GM12878 (cell line): ENCODE results near the gene INSYN2B. TPM values are rescaled to one million over a fixed set of nuclear protein-coding genes. Genes with fewer than 3 reads are reported as not detected.

Experiments used
- ATAC-seq: fragments of 200-7000 bp; cut with Tn5 transposase; 3 replicates; pipeline ENCODE4 v1.9.1; 2020; ENCODE audit warnings: mild to moderate bottlenecking, moderate library complexity
- BruUV-seq: library from RNA; stranded (reverse); fragments of 400-500 nt; replicated peaks from 2 replicates; lab custom pipeline; 2021; lab: Mats Ljungman, UMichigan
- CTCF ChIA-PET: fragments of 300-600 bp; sonication (Branson Sonifier 250); formaldehyde crosslinking; extraction: SDS; loops from one replicate; lab custom pipeline; 2021; ENCODE audit warnings: inconsistent platforms; lab: Yijun Ruan, JAX
- POLR2A ChIA-PET: fragments of 350-600 bp; formaldehyde crosslinking; extraction: SDS; loops from one replicate; lab custom pipeline; 2021; ENCODE audit warnings: inconsistent platforms; lab: Charles Lee
- RAD21 ChIA-PET: fragments of 300-600 bp; sonication (Branson Sonifier 250); formaldehyde crosslinking; loops from one replicate; lab custom pipeline; 2023; ENCODE audit warnings: antibody characterized with exemption; ENCODE audit not compliant: unreplicated experiment; lab: Charles Lee
- SMC1A ChIA-PET: fragments of 300-600 bp; sonication (Branson Sonifier 250); formaldehyde crosslinking; loops from one replicate; lab custom pipeline; 2023; ENCODE audit not compliant: unreplicated experiment, uncharacterized antibody; lab: Charles Lee
- DNase-seq: peaks from one replicate; pipeline ENCODE4 v3.0.0-alpha.2; 2011; ENCODE audit warnings: low read depth, low spot score
- FAIRE-seq: peaks from 3 replicates; lab custom pipeline; 2011; peaks lifted over from hg19 to GRCh38; lab: Jason Lieb, UNC
- H2AFZ ChIP-seq: 2 replicates; pipeline ENCODE4 v1.6.0; 2011; ENCODE audit warnings: low read depth, low read length, control low read depth; ENCODE audit not compliant: control insufficient read depth
- H3K27ac ChIP-seq: 2 replicates; pipeline ENCODE4 v1.5.1; 2011; ENCODE audit warnings: control low read depth; ENCODE audit not compliant: control insufficient read depth, insufficient read depth
- H3K27me3 ChIP-seq, 2 experiments: replicated peaks in 1 of 2; 2 replicates each; pipeline versions ENCODE4 v1.6.0 to v1.6.1; 2011; ENCODE audit warnings: low read length in 1 of 2; ENCODE audit not compliant: control insufficient read depth in 2 of 2, insufficient read depth in 2 of 2
- H3K36me3 ChIP-seq, 2 experiments: 2 replicates each; pipeline ENCODE4 v1.5.1; 2011; ENCODE audit warnings: low read length in 1 of 2; ENCODE audit not compliant: control insufficient read depth in 2 of 2, insufficient read depth in 2 of 2
- H3K4me1 ChIP-seq: 2 replicates; pipeline ENCODE4 v1.6.1; 2011; ENCODE audit warnings: mild to moderate bottlenecking, low read length, moderate library complexity, mixed read lengths; ENCODE audit not compliant: control insufficient read depth, insufficient read depth
- H3K4me2 ChIP-seq: 2 replicates; pipeline ENCODE4 v1.6.0; 2011; ENCODE audit warnings: control low read depth; ENCODE audit not compliant: control insufficient read depth, insufficient read depth
- H3K4me3 ChIP-seq: fragments of 200-600 bp; sonication (generic); 2 replicates; pipeline ENCODE4 v1.5.1; 2016
- H3K79me2 ChIP-seq: 2 replicates; pipeline ENCODE4 v1.6.0; 2011; ENCODE audit warnings: low read length; ENCODE audit not compliant: control insufficient read depth, insufficient read depth
- H3K9ac ChIP-seq: 2 replicates; pipeline ENCODE4 v1.8.0; 2011; ENCODE audit warnings: low read length, control low read depth, mixed read lengths; ENCODE audit not compliant: control insufficient read depth, insufficient read depth
- H3K9me3 ChIP-seq: replicated peaks from 3 replicates; pipeline ENCODE4 v1.5.1; 2011; ENCODE audit warnings: mild to moderate bottlenecking, low read length; ENCODE audit not compliant: control insufficient read depth, insufficient read depth
- H4K20me1 ChIP-seq: 2 replicates; pipeline ENCODE4 v1.6.0; 2011; ENCODE audit not compliant: control insufficient read depth, insufficient read depth
- BACH1 ChIP-seq: fragments of 450-650 bp; IDR thresholded peaks from 2 replicates; pipeline ENCODE4 v1.6.1; 2017; ENCODE audit warnings: mild to moderate bottlenecking, borderline replicate concordance
- CREB1 ChIP-seq: IDR thresholded peaks from 2 replicates; pipeline ENCODE4 v1.6.1; 2012; ENCODE audit warnings: low read depth, mild to moderate bottlenecking, inconsistent platforms
- EZH2 ChIP-seq: IDR thresholded peaks from 2 replicates; pipeline ENCODE4 v1.6.1; 2012; ENCODE audit warnings: low read depth, mild to moderate bottlenecking, control low read depth, inconsistent platforms, low read length, borderline replicate concordance; ENCODE audit not compliant: control insufficient read depth
- FOS ChIP-seq: IDR thresholded peaks from 3 replicates; pipeline ENCODE4 v1.6.1; 2011; ENCODE audit warnings: borderline replicate concordance; ENCODE audit not compliant: insufficient read length; ENCODE audit errors: extremely low read depth
- FOXK2 ChIP-seq: fragments of 450-650 bp; IDR thresholded peaks from 2 replicates; pipeline ENCODE4 v1.6.1; 2017; ENCODE audit warnings: mild to moderate bottlenecking, moderate library complexity
- RCOR1 ChIP-seq: conservative IDR thresholded peaks from 2 replicates; pipeline ENCODE4 v1.6.1; 2012; ENCODE audit warnings: low read depth, low read length, improper control_type of control experiment
- ZNF384 ChIP-seq: IDR thresholded peaks from 2 replicates; pipeline ENCODE4 v1.6.1; 2012; ENCODE audit warnings: low read depth, mild to moderate bottlenecking, low read length, improper control_type of control experiment, borderline replicate concordance
- WGBS: methylation state at CpG from one replicate; pipeline ENCODE4 v1.1.6; 2016; ENCODE audit warnings: low lambda C conversion rate; ENCODE audit not compliant: insufficient replicate concordance, insufficient coverage; ENCODE audit errors: missing lambda C conversion rate; 5-methylcytosine and 5-hydroxymethylcytosine counted together
- in situ Hi-C: fragments of 300-500 bp; cut with MboI; formaldehyde crosslinking; loops from 9 replicates; pipeline ENCODE4 v1.14.3; 2018; ENCODE audit warnings: mixed read lengths
- intact Hi-C: fragments of 100-400 bp; cut with micrococcal nuclease; formaldehyde crosslinking; loops from one replicate; pipeline ENCODE4 v1.14.2; 2022; ENCODE audit not compliant: unreplicated experiment
- polyA plus RNA-seq, 11 experiments: library from polyadenylated mRNA; depleted of rRNA in 4 of 11; unstranded in 6 of 11; stranded (reverse) in 5 of 11; fragments of >200 nt; fragmentation: Nextera tagmentation in 4 of 11; fragmentation: Illumina TruSeq in 1 of 11; extraction: Ambion mirVana in 4 of 11; extraction: Trizol in 1 of 11; gene quantifications; 1 replicate in 1 of 11; 2 replicates in 10 of 11; pipeline versions ENCODE4 v1.2.1 to v1.2.3, GENCODE V29; 2011 to 2016; ENCODE audit warnings: inconsistent platforms in 2 of 11, missing spikeins in 2 of 11, low read depth in 1 of 11
- total RNA-seq, 4 experiments: library from RNA; depleted of rRNA in 3 of 4; stranded (reverse); fragments of >200 nt in 3 of 4; fragmentation: Illumina TruSeq in 1 of 4; extraction: Trizol in 1 of 4; gene quantifications; 2 replicates each; pipeline versions ENCODE4 v1.2.1 to v1.2.3, GENCODE V29; 2013 to 2021
- TF ChIP-seq, protein P1 (sequence below): fragments of 450-650 bp; conservative IDR thresholded peaks from 2 replicates; pipeline ENCODE4 v1.6.1; 2017; ENCODE audit warnings: mild to moderate bottlenecking, moderate library complexity
- TF ChIP-seq, protein P2 (sequence below): fragments of 150-350 bp; IDR thresholded peaks from 2 replicates; pipeline ENCODE4 v1.6.1; 2014; ENCODE audit warnings: mild to moderate bottlenecking, low read depth, low read length
- TF ChIP-seq, protein P3 (sequence below): fragments of 450-650 bp; formaldehyde crosslinking; IDR thresholded peaks from 2 replicates; pipeline ENCODE4 v1.4.0; 2020; ENCODE audit warnings: mild to moderate bottlenecking, moderate library complexity
- TF ChIP-seq, protein P4 (sequence below): fragments of 450-650 bp; IDR thresholded peaks from 2 replicates; pipeline ENCODE4 v1.6.1; 2017; ENCODE audit warnings: mild to moderate bottlenecking, moderate library complexity

The INSYN2B gene
- total and polyA plus RNA-seq, 10 of the 15 experiments (the other 5 are each of a cell fraction or from before 2014, with no cell fraction given) = 0.05 to 0.27 (median 0.13) TPM; not detected in 7

DNA sequence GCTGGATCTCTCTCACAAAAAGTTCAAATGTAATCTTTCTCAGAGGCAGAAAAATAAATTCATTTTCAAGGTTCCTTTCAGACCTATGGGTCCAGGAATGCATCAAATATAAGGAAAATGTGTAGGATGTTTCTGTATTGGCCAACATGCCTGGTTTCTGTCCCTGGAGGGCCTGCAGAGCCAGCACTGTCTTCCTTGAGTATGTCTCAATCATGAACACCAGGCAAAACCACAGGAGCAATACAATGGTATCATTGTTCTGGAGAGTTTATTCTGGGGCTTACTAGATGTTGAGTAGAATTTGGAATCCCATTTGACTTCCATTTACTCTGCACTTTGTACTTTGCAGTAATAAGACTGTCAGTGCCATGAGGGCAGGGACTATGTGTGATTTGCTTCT is 23.5 kb downstream of the INSYN2B start (continued):
- TF ChIP-seq, protein P1, sequence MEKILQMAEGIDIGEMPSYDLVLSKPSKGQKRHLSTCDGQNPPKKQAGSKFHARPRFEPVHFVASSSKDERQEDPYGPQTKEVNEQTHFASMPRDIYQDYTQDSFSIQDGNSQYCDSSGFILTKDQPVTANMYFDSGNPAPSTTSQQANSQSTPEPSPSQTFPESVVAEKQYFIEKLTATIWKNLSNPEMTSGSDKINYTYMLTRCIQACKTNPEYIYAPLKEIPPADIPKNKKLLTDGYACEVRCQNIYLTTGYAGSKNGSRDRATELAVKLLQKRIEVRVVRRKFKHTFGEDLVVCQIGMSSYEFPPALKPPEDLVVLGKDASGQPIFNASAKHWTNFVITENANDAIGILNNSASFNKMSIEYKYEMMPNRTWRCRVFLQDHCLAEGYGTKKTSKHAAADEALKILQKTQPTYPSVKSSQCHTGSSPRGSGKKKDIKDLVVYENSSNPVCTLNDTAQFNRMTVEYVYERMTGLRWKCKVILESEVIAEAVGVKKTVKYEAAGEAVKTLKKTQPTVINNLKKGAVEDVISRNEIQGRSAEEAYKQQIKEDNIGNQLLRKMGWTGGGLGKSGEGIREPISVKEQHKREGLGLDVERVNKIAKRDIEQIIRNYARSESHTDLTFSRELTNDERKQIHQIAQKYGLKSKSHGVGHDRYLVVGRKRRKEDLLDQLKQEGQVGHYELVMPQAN = no peak
- TF ChIP-seq RCOR1 (no peak), CREB1 (no peak)
- TF ChIP-seq, all 136 proteins: peak for 0

DNA sequence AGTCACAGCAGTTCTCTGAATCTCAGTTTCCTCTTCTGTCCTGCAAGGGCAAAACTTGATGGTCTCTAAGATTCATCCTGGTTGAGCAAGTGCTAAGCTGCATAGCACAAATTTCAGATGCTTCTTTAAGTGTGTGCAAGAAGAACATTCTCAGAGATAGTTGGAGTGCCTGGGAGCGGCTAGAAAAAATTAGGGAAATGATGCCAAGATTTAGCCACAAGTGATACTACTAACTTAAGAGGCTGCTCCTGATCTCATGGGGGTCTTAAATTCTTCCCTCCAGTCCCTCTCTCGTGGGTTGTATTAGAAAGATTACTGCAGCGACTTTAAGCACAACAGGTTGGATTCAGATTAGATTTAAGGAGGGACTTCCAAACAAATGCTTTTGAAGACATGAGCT is 24.2 kb downstream of the INSYN2B start:
- no peaks in the 10 kb centered on the region for H3K4me1 ChIP-seq
- ChIA-PET CTCF (no interaction called here), POLR2A (interaction anchor here (1.1 to 1.3 kb wide), 2 partner anchors 10 to 12 kb away, joined by 3 to 5 read pairs; no protein-coding TSS in a partner anchor), SMC1A (no interaction called here), RAD21 (no interaction called here)
- no peaks in the 10 kb centered on the region for H3K27me3 ChIP-seq
- ATAC-seq = no peak
- in situ Hi-C loops = no loop called here
- DNase-seq = no peak
- WGBS = 98% methylated on average over 3 of the region's 3 CpGs
- FAIRE-seq = no peak
- H2AFZ ChIP-seq = no peak overlapping the region
- no peak overlapping the region for H3K27ac ChIP-seq
- H3K9ac ChIP-seq = no peak overlapping the region
- H3K9me3 ChIP-seq = no peaks in the 10 kb centered on the region
- no peaks in the 10 kb centered on the region for H3K79me2 ChIP-seq
- intact Hi-C loops = no loop called here
- H4K20me1 ChIP-seq = no peaks in the 10 kb centered on the region
- H3K36me3 ChIP-seq = peaks cover 2 to 4% of the 10 kb centered on the region in 2 experiments; a peak in 3 of 4 replicates
- BruUV-seq = no TSS peak
- H3K4me3 ChIP-seq = no peak overlapping the region
- no peak overlapping the region for H3K4me2 ChIP-seq
- TF ChIP-seq, protein P2, sequence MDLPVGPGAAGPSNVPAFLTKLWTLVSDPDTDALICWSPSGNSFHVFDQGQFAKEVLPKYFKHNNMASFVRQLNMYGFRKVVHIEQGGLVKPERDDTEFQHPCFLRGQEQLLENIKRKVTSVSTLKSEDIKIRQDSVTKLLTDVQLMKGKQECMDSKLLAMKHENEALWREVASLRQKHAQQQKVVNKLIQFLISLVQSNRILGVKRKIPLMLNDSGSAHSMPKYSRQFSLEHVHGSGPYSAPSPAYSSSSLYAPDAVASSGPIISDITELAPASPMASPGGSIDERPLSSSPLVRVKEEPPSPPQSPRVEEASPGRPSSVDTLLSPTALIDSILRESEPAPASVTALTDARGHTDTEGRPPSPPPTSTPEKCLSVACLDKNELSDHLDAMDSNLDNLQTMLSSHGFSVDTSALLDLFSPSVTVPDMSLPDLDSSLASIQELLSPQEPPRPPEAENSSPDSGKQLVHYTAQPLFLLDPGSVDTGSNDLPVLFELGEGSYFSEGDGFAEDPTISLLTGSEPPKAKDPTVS = no peak
- TF ChIP-seq EZH2 = no peak
- TF ChIP-seq ZNF384 = no peak
- TF ChIP-seq, protein P3, sequence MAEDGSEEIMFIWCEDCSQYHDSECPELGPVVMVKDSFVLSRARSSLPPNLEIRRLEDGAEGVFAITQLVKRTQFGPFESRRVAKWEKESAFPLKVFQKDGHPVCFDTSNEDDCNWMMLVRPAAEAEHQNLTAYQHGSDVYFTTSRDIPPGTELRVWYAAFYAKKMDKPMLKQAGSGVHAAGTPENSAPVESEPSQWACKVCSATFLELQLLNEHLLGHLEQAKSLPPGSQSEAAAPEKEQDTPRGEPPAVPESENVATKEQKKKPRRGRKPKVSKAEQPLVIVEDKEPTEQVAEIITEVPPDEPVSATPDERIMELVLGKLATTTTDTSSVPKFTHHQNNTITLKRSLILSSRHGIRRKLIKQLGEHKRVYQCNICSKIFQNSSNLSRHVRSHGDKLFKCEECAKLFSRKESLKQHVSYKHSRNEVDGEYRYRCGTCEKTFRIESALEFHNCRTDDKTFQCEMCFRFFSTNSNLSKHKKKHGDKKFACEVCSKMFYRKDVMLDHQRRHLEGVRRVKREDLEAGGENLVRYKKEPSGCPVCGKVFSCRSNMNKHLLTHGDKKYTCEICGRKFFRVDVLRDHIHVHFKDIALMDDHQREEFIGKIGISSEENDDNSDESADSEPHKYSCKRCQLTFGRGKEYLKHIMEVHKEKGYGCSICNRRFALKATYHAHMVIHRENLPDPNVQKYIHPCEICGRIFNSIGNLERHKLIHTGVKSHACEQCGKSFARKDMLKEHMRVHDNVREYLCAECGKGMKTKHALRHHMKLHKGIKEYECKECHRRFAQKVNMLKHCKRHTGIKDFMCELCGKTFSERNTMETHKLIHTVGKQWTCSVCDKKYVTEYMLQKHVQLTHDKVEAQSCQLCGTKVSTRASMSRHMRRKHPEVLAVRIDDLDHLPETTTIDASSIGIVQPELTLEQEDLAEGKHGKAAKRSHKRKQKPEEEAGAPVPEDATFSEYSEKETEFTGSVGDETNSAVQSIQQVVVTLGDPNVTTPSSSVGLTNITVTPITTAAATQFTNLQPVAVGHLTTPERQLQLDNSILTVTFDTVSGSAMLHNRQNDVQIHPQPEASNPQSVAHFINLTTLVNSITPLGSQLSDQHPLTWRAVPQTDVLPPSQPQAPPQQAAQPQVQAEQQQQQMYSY = no peak
- TF ChIP-seq BACH1 = no peak
- TF ChIP-seq FOXK2 = no peak
- TF ChIP-seq, protein P4, sequence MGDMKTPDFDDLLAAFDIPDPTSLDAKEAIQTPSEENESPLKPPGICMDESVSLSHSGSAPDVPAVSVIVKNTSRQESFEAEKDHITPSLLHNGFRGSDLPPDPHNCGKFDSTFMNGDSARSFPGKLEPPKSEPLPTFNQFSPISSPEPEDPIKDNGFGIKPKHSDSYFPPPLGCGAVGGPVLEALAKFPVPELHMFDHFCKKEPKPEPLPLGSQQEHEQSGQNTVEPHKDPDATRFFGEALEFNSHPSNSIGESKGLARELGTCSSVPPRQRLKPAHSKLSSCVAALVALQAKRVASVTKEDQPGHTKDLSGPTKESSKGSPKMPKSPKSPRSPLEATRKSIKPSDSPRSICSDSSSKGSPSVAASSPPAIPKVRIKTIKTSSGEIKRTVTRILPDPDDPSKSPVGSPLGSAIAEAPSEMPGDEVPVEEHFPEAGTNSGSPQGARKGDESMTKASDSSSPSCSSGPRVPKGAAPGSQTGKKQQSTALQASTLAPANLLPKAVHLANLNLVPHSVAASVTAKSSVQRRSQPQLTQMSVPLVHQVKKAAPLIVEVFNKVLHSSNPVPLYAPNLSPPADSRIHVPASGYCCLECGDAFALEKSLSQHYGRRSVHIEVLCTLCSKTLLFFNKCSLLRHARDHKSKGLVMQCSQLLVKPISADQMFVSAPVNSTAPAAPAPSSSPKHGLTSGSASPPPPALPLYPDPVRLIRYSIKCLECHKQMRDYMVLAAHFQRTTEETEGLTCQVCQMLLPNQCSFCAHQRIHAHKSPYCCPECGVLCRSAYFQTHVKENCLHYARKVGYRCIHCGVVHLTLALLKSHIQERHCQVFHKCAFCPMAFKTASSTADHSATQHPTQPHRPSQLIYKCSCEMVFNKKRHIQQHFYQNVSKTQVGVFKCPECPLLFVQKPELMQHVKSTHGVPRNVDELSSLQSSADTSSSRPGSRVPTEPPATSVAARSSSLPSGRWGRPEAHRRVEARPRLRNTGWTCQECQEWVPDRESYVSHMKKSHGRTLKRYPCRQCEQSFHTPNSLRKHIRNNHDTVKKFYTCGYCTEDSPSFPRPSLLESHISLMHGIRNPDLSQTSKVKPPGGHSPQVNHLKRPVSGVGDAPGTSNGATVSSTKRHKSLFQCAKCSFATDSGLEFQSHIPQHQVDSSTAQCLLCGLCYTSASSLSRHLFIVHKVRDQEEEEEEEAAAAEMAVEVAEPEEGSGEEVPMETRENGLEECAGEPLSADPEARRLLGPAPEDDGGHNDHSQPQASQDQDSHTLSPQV = no peak
- TF ChIP-seq FOS = no peak
